Epithelial cell of esophagus (primary cell): ENCODE data around the gene PIK3R1.

Source experiments
- DNase-seq: peaks from one replicate; pipeline ENCODE4 v3.0.0; 2010; ENCODE audit warnings: low read depth
- H3K4me3 ChIP-seq: 2 replicates; pipeline ENCODE4 v1.5.1; 2011; ENCODE audit warnings: mild to moderate bottlenecking, low read length, control low read depth
- CTCF ChIP-seq: IDR thresholded peaks from 2 replicates; pipeline ENCODE4 v1.5.1; 2011; ENCODE audit warnings: low read depth, mild to moderate bottlenecking, low read length, control low read depth, inconsistent platforms; ENCODE audit not compliant: insufficient read depth; ENCODE audit errors: missing control alignments

PIK3R1 gene

GRCh38 chr5:68255305-68256120 is 40.0 kb downstream of the PIK3R1 start:
- no peak for DNase-seq
- no peak overlapping the region for H3K4me3 ChIP-seq
- TF ChIP-seq CTCF = no peak

GRCh38 chr5:68257210-68257609 is 41.7 kb downstream of the PIK3R1 start:
- DNase-seq = no peak
- no peak overlapping the region for H3K4me3 ChIP-seq
- no peak for TF ChIP-seq CTCF

GRCh38 chr5:68258531-68258930 is 43.0 kb downstream of the PIK3R1 start:
- no peak overlapping the region for H3K4me3 ChIP-seq
- TF ChIP-seq CTCF = no peak
- no peak for DNase-seq

- no peak overlapping the region for H3K4me3 ChIP-seq
- no peak for DNase-seq
- TF ChIP-seq CTCF = no peak
Measured at GRCh38 chr5:68259700-68260099, 44.1 kb downstream of the PIK3R1 start.

- no peak for TF ChIP-seq CTCF
- peak; percentile 18 for DNase-seq
- H3K4me3 ChIP-seq = no peak overlapping the region
Measured at GRCh38 chr5:68260467-68260866, 44.9 kb downstream of the PIK3R1 start.

- no peak for TF ChIP-seq CTCF
- no peak for DNase-seq
- no peak overlapping the region for H3K4me3 ChIP-seq
Measured at GRCh38 chr5:68261169-68261568, 45.6 kb downstream of the PIK3R1 start.

GRCh38 chr5:68261569-68262065 is 46.1 kb downstream of the PIK3R1 start:
- H3K4me3 ChIP-seq = no peak overlapping the region
- DNase-seq = no peak
- TF ChIP-seq CTCF = no peak
